HepG2 (cell line): ENCODE results near the gene TRIM7. TPM values are rescaled to one million over a fixed set of nuclear protein-coding genes. Genes with fewer than 3 reads are reported as not detected.

ENCODE experiments used
- ATAC-seq: fragments of 200-7000 bp; cut with Tn5 transposase; 3 replicates; pipeline ENCODE4 v1.9.1; 2020; ENCODE audit warnings: mild to moderate bottlenecking, moderate library complexity
- BruUV-seq: library from RNA; stranded (reverse); fragments of 400-500 nt; replicated peaks from 2 replicates; lab custom pipeline; 2021; lab: Mats Ljungman, UMichigan
- CTCF ChIA-PET: fragments of 300-600 bp; formaldehyde crosslinking; extraction: SDS; loops from one replicate; lab custom pipeline; 2021; ENCODE audit warnings: low total read pairs, inconsistent platforms, low intra/inter-chr PET ratio; lab: Yijun Ruan, JAX
- POLR2A ChIA-PET: fragments of 350-600 bp; sonication (Branson Sonifier 250); formaldehyde crosslinking; loops from one replicate; lab custom pipeline; 2020; ENCODE audit warnings: antibody characterized with exemption, inconsistent platforms; lab: Yijun Ruan, JAX
- DNase-seq: peaks from one replicate; pipeline ENCODE4 v3.0.0-alpha.2; 2015; ENCODE audit warnings: low spot score
- FAIRE-seq: peaks from 3 replicates; lab custom pipeline; 2011; peaks lifted over from hg19 to GRCh38; lab: Jason Lieb, UNC
- H2AFZ ChIP-seq: one replicate; pipeline ENCODE4 v1.6.1; 2011; ENCODE audit warnings: low read length, inconsistent platforms
- H3K27ac ChIP-seq: fragments of 300-600 bp; 3 replicates; pipeline ENCODE4 v1.8.0; 2011; ENCODE audit warnings: mixed run types, mild to moderate bottlenecking, mixed read lengths, low read length, inconsistent platforms; ENCODE audit not compliant: insufficient read depth; ENCODE audit errors: extremely low read length
- H3K27me3 ChIP-seq, 2 experiments: fragments of 200-600 bp in 1 of 2; 2 replicates in 1 of 2; 3 replicates in 1 of 2; pipeline versions ENCODE4 v1.6.0 to v1.8.0; 2011; ENCODE audit warnings: low read length in 2 of 2, mild to moderate bottlenecking in 2 of 2, moderate library complexity in 2 of 2, inconsistent platforms in 1 of 2; ENCODE audit not compliant: insufficient read depth in 2 of 2, control insufficient read depth in 1 of 2
- H3K36me3 ChIP-seq, 2 experiments: fragments of 200-600 bp in 1 of 2; replicated peaks in 1 of 2; 2 replicates in 1 of 2; 3 replicates in 1 of 2; pipeline versions ENCODE4 v1.5.1 to v1.8.0; 2011; ENCODE audit warnings: low read length in 2 of 2, inconsistent platforms in 1 of 2; ENCODE audit not compliant: insufficient read depth in 2 of 2, control insufficient read depth in 1 of 2
- H3K4me1 ChIP-seq: 2 replicates; pipeline ENCODE4 v1.5.1; 2012; ENCODE audit warnings: low read length, inconsistent platforms; ENCODE audit not compliant: insufficient read depth
- H3K4me2 ChIP-seq: 2 replicates; pipeline ENCODE4 v1.6.0; 2011; ENCODE audit warnings: low read depth, low read length, inconsistent platforms
- H3K4me3 ChIP-seq, 3 experiments: fragments of 200-600 bp in 1 of 3; sonication (generic), shearing (Covaris generic) in 1 of 3; replicated peaks in 1 of 3; 2 replicates each; pipeline ENCODE4 v1.5.1; 2011 to 2016; ENCODE audit warnings: low read length in 3 of 3, inconsistent platforms in 2 of 3, low read depth in 2 of 3, mild to moderate bottlenecking in 2 of 3, control low read depth in 1 of 3, mixed read lengths in 1 of 3; ENCODE audit not compliant: insufficient read depth in 1 of 3
- H3K79me2 ChIP-seq: one replicate; pipeline ENCODE4 v1.6.1; 2011; ENCODE audit warnings: low read length, inconsistent platforms; ENCODE audit not compliant: insufficient read depth
- H3K9ac ChIP-seq: 2 replicates; pipeline ENCODE4 v1.6.0; 2011; ENCODE audit warnings: mild to moderate bottlenecking, low read depth, low read length, inconsistent platforms; ENCODE audit not compliant: insufficient read depth
- H3K9me3 ChIP-seq: 2 replicates; pipeline ENCODE4 v1.5.1; 2012; ENCODE audit warnings: mild to moderate bottlenecking, low read length
- H4K20me1 ChIP-seq: 2 replicates; pipeline ENCODE4 v1.6.0; 2011; ENCODE audit warnings: inconsistent platforms, mild to moderate bottlenecking, low read length, moderate library complexity; ENCODE audit not compliant: insufficient read depth
- NCOA2 ChIP-seq: sonication (generic); formaldehyde crosslinking; IDR thresholded peaks from 2 replicates; pipeline ENCODE4 v1.8.0; 2022; ENCODE audit warnings: inconsistent platforms
- RCOR2 ChIP-seq: IDR thresholded peaks from 2 replicates; pipeline ENCODE4 v1.6.1; 2016; ENCODE audit warnings: missing biosample characterization, missing genetic modification reagents
- ZNF121 ChIP-seq: sonication (generic); formaldehyde crosslinking; IDR thresholded peaks from 2 replicates; pipeline ENCODE4 v1.5.0; 2020; ENCODE audit warnings: mild to moderate bottlenecking, missing genetic modification reagents
- WGBS: methylation state at CpG from one replicate; pipeline ENCODE4 v1.1.6; 2017; ENCODE audit warnings: low lambda C conversion rate; 5-methylcytosine and 5-hydroxymethylcytosine counted together
- in situ Hi-C: cut with HindIII; loops from 2 replicates; pipeline ENCODE4 v1.10.0; 2017; ENCODE audit warnings: low pct_unique_long_range_greater_than_20kb; ENCODE audit not compliant: extremely low pct_ligation_motif_present
- intact Hi-C: fragments of 100-400 bp; cut with micrococcal nuclease; formaldehyde crosslinking; loops from one replicate; pipeline ENCODE4 v1.10.0; 2022; ENCODE audit not compliant: unreplicated experiment
- polyA plus RNA-seq, 8 experiments: library from polyadenylated mRNA; depleted of rRNA in 3 of 8; stranded (reverse) in 7 of 8; unstranded in 1 of 8; fragments of >200 nt; fragmentation: Illumina TruSeq in 4 of 8; extraction: Trizol in 4 of 8; gene quantifications; 2 replicates each; pipeline versions ENCODE4 v1.2.1 to v1.2.3, GENCODE V29; 2011 to 2016; ENCODE audit warnings: low read depth in 4 of 8, missing spikeins in 1 of 8, mixed read lengths in 1 of 8; ENCODE audit not compliant: insufficient read depth in 1 of 8
- total RNA-seq, 5 experiments: library from RNA; depleted of rRNA; stranded (reverse); fragments of >200 nt; fragmentation: Illumina TruSeq; extraction: Trizol; gene quantifications; 2 replicates each; pipeline ENCODE4 v1.2.3, GENCODE V29; 2016; ENCODE audit warnings: low read depth in 1 of 5
- TF ChIP-seq, protein P1 (sequence below): sonication (generic); formaldehyde crosslinking; IDR thresholded peaks from 2 replicates; pipeline ENCODE4 v1.4.0; 2020; ENCODE audit warnings: missing genetic modification reagents, borderline replicate concordance
- TF ChIP-seq, protein P2 (sequence below): sonication (generic); formaldehyde crosslinking; IDR thresholded peaks from 2 replicates; pipeline ENCODE4 v1.8.0; 2022; ENCODE audit warnings: low read depth, missing genetic modification reagents

The TRIM7 gene
- total and polyA plus RNA-seq, 2 of the 13 experiments (the other 11 are each of a cell fraction or from before 2014, with no cell fraction given): 0.13 TPM; not detected in 1

GRCh38 chr5:181197326-181197951 lies 7.6 kb downstream of the TRIM7 start:
- POLR2A ChIA-PET: interaction anchor here (1.7 kb wide), 1 partner anchor 10 kb away, joined by 7 read pairs; no protein-coding TSS in a partner anchor
- 29% methylated on average over 7 of the region's 8 CpGs for WGBS

More at GRCh38 chr5:181197326-181197951, 7.6 kb downstream of the TRIM7 start:
- ATAC-seq: no peak
- Histone ChIP-seq H3K4me2 (no peak overlapping the region), H3K4me3 (no peak overlapping the region), H2AFZ (no peak overlapping the region), H3K4me1 (peaks cover 34% of the 10 kb centered on the region), H3K36me3 (no peaks in the 10 kb centered on the region), H3K79me2 (no peaks in the 10 kb centered on the region), H3K27me3 (peaks cover 5 to 52% of the 10 kb centered on the region in 2 experiments), H3K9ac (no peak overlapping the region), H4K20me1 (no peaks in the 10 kb centered on the region), H3K27ac (no peak overlapping the region), H3K9me3 (no peaks in the 10 kb centered on the region)
- CTCF ChIA-PET: no interaction called here
- no peak for FAIRE-seq
- in situ Hi-C loops: no loop called here
- no TSS peak for BruUV-seq
- DNase-seq: no peak
- TF ChIP-seq RCOR2 (CRISPR knock-in tag) (no peak), ZNF121 (CRISPR knock-in tag) (no peak), NCOA2 (CRISPR knock-in tag) (no peak)
- TF ChIP-seq, protein P1, sequence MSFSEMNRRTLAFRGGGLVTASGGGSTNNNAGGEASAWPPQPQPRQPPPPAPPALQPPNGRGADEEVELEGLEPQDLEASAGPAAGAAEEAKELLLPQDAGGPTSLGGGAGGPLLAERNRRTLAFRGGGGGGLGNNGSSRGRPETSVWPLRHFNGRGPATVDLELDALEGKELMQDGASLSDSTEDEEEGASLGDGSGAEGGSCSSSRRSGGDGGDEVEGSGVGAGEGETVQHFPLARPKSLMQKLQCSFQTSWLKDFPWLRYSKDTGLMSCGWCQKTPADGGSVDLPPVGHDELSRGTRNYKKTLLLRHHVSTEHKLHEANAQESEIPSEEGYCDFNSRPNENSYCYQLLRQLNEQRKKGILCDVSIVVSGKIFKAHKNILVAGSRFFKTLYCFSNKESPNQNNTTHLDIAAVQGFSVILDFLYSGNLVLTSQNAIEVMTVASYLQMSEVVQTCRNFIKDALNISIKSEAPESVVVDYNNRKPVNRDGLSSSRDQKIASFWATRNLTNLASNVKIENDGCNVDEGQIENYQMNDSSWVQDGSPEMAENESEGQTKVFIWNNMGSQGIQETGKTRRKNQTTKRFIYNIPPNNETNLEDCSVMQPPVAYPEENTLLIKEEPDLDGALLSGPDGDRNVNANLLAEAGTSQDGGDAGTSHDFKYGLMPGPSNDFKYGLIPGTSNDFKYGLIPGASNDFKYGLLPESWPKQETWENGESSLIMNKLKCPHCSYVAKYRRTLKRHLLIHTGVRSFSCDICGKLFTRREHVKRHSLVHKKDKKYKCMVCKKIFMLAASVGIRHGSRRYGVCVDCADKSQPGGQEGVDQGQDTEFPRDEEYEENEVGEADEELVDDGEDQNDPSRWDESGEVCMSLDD: no peak
- TF ChIP-seq, protein P2, sequence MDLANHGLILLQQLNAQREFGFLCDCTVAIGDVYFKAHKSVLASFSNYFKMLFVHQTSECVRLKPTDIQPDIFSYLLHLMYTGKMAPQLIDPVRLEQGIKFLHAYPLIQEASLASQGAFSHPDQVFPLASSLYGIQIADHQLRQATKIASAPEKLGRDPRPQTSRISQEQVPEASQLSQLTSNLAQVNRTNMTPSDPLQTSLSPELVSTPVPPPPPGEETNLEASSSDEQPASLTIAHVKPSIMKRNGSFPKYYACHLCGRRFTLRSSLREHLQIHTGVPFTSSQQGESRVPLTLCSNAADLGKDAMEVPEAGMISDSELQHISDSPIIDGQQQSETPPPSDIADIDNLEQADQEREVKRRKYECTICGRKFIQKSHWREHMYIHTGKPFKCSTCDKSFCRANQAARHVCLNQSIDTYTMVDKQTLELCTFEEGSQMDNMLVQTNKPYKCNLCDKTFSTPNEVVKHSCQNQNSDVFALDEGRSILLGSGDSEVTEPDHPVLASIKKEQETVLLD (CRISPR knock-in tag): no peak
- intact Hi-C loops: no loop called here
